WTC11 (cell line): ENCODE measurements around the gene NR4A3.
A peak's percentile ranks its signal among the peaks of the same experiment; 100 is the strongest.

Experiments used
- ESRRA ChIP-seq: sonication (generic); formaldehyde crosslinking; IDR thresholded peaks from 2 replicates; pipeline ENCODE4 v1.8.1; 2022; ENCODE audit warnings: mild to moderate bottlenecking, missing genetic modification reagents, borderline replicate concordance
- FOXJ3 ChIP-seq: sonication (generic); formaldehyde crosslinking; IDR thresholded peaks from 2 replicates; pipeline ENCODE4 v1.9.0; 2021; ENCODE audit warnings: missing genetic modification reagents, mild to moderate bottlenecking, borderline replicate concordance
- GTF2I ChIP-seq: fragments of 250-450 bp; sonication (Bioruptor Pico); conservative IDR thresholded peaks from 2 replicates; pipeline ENCODE4 v1.4.0; 2021; ENCODE audit warnings: mild to moderate bottlenecking
- JUN ChIP-seq: sonication (generic); formaldehyde crosslinking; IDR thresholded peaks from 2 replicates; pipeline ENCODE4 v1.8.0; 2023; ENCODE audit warnings: mild to moderate bottlenecking, missing genetic modification reagents
- SP1 ChIP-seq: sonication (generic); formaldehyde crosslinking; conservative IDR thresholded peaks from 2 replicates; pipeline ENCODE4 v1.8.1; 2022; ENCODE audit warnings: missing genetic modification reagents
- TEAD4 ChIP-seq: sonication (generic); formaldehyde crosslinking; IDR thresholded peaks from 2 replicates; pipeline ENCODE4 v1.8.0; 2022; ENCODE audit warnings: mild to moderate bottlenecking, missing genetic modification reagents
- ZNF121 ChIP-seq: sonication (generic); formaldehyde crosslinking; IDR thresholded peaks from 2 replicates; pipeline ENCODE4 v1.8.0; 2023; ENCODE audit warnings: missing genetic modification reagents
- ZNF396 ChIP-seq: fragments of 250-450 bp; sonication (Bioruptor Pico); IDR thresholded peaks from 2 replicates; pipeline ENCODE4 v1.8.0; 2021; ENCODE audit warnings: mild to moderate bottlenecking, moderate library complexity, borderline replicate concordance
- TF ChIP-seq, protein P1 (sequence below): fragments of 200-600 bp; IDR thresholded peaks from 2 replicates; pipeline ENCODE4 v1.8.0; 2022; ENCODE audit warnings: antibody characterized with exemption
- TF ChIP-seq, protein P2 (sequence below): sonication (generic); formaldehyde crosslinking; IDR thresholded peaks from 2 replicates; pipeline ENCODE4 v1.8.0; 2023; ENCODE audit warnings: missing genetic modification reagents
- TF ChIP-seq, protein P3 (sequence below): sonication (generic); formaldehyde crosslinking; conservative IDR thresholded peaks from 2 replicates; pipeline ENCODE4 v1.8.1; 2022; ENCODE audit warnings: mild to moderate bottlenecking, missing genetic modification reagents
- TF ChIP-seq, protein P4 (sequence below): sonication (generic); formaldehyde crosslinking; IDR thresholded peaks from 2 replicates; pipeline ENCODE4 v1.8.0; 2022; ENCODE audit warnings: mild to moderate bottlenecking, missing genetic modification reagents
- TF ChIP-seq, protein P5 (sequence below): sonication (generic); formaldehyde crosslinking; conservative IDR thresholded peaks from 2 replicates; pipeline ENCODE4 v1.8.1; 2023; ENCODE audit warnings: mild to moderate bottlenecking, low read depth, missing genetic modification reagents, moderate library complexity

DNA sequence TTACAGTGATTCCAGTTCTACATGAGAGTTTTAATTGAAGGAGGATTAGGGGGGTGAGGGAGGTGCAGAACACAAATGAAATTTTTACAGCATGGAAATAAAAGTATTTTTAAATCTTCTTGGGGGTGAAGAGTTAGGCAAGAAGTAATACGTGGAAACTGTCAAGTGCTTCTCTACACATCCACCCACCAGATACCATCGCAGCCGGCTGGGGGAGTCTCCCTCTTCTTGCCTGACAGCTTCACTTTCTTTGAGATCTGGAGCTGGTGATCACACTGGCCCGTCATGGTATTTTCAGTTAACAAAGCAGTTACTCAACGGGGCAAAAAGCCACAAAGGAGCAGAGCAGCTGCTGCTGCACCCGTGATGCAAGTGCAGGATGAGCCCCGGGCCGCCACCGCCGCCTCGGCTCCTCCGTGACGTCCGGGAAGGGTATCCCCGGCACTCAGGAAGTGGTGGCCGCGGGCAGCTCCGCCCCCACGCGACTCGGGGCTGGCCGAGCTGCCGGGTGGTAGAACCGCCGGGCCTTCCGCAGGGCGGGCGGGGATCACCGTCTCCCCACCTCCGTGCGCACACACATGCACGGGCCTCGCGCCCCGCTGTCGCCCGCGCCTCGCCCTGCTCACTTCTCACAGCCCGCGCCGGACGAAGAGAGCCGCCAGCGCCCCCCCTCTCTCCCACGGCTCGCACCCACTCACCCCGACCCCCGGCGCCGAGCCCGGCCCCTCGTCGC, 2.4 kb upstream of the NR4A3 start:
- TF ChIP-seq, protein P1, sequence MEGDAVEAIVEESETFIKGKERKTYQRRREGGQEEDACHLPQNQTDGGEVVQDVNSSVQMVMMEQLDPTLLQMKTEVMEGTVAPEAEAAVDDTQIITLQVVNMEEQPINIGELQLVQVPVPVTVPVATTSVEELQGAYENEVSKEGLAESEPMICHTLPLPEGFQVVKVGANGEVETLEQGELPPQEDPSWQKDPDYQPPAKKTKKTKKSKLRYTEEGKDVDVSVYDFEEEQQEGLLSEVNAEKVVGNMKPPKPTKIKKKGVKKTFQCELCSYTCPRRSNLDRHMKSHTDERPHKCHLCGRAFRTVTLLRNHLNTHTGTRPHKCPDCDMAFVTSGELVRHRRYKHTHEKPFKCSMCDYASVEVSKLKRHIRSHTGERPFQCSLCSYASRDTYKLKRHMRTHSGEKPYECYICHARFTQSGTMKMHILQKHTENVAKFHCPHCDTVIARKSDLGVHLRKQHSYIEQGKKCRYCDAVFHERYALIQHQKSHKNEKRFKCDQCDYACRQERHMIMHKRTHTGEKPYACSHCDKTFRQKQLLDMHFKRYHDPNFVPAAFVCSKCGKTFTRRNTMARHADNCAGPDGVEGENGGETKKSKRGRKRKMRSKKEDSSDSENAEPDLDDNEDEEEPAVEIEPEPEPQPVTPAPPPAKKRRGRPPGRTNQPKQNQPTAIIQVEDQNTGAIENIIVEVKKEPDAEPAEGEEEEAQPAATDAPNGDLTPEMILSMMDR = no peak
- no peak for TF ChIP-seq ZNF396 (CRISPR knock-in tag)
- TF ChIP-seq GTF2I = no peak
- no peak for TF ChIP-seq JUN (CRISPR knock-in tag)
- TF ChIP-seq, protein P2, sequence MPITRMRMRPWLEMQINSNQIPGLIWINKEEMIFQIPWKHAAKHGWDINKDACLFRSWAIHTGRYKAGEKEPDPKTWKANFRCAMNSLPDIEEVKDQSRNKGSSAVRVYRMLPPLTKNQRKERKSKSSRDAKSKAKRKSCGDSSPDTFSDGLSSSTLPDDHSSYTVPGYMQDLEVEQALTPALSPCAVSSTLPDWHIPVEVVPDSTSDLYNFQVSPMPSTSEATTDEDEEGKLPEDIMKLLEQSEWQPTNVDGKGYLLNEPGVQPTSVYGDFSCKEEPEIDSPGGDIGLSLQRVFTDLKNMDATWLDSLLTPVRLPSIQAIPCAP (CRISPR knock-in tag) = 0 out of 2 replicates have a peak, but pooled peaks have one; percentile 16
- no peak for TF ChIP-seq ESRRA
- no peak for TF ChIP-seq FOXJ3 (CRISPR knock-in tag)
- no peak for TF ChIP-seq ZNF121 (CRISPR knock-in tag)
- TF ChIP-seq, protein P3, sequence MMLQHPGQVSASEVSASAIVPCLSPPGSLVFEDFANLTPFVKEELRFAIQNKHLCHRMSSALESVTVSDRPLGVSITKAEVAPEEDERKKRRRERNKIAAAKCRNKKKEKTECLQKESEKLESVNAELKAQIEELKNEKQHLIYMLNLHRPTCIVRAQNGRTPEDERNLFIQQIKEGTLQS = no peak
- no peak for TF ChIP-seq TEAD4 (CRISPR knock-in tag)
- TF ChIP-seq, protein P4, sequence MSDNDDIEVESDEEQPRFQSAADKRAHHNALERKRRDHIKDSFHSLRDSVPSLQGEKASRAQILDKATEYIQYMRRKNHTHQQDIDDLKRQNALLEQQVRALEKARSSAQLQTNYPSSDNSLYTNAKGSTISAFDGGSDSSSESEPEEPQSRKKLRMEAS (CRISPR knock-in tag) = peak; percentile 43; the same call in 1 of the 2 replicates
- TF ChIP-seq, protein P5, sequence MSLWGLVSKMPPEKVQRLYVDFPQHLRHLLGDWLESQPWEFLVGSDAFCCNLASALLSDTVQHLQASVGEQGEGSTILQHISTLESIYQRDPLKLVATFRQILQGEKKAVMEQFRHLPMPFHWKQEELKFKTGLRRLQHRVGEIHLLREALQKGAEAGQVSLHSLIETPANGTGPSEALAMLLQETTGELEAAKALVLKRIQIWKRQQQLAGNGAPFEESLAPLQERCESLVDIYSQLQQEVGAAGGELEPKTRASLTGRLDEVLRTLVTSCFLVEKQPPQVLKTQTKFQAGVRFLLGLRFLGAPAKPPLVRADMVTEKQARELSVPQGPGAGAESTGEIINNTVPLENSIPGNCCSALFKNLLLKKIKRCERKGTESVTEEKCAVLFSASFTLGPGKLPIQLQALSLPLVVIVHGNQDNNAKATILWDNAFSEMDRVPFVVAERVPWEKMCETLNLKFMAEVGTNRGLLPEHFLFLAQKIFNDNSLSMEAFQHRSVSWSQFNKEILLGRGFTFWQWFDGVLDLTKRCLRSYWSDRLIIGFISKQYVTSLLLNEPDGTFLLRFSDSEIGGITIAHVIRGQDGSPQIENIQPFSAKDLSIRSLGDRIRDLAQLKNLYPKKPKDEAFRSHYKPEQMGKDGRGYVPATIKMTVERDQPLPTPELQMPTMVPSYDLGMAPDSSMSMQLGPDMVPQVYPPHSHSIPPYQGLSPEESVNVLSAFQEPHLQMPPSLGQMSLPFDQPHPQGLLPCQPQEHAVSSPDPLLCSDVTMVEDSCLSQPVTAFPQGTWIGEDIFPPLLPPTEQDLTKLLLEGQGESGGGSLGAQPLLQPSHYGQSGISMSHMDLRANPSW = no peak
- TF ChIP-seq SP1 (CRISPR knock-in tag) = no peak
